HUDEP-2 (cell line): ENCODE data around the gene GNAT1.
A peak's percentile ranks its signal among the peaks of the same experiment; 100 is the strongest.

Experiments used
- DNase-seq, 76 experiments: peaks; one replicate each; lab custom pipeline; 2025; ENCODE audit not compliant: unreplicated experiment in 76 of 76; lab: John Stamatoyannopoulos, UW

GNAT1 gene

GRCh38 chr3:50190936-50191660, at the start of gene GNAT1:
TSS of gene GNAT1 (plus strand) at chr3:50191610. CDS start at chr3:50191726, 116 bp downstream.
- no peak for DNase-seq

- DNase-seq = no peak
Observed at GRCh38 chr3:50146316-50146901, 45.0 kb upstream of the GNAT1 start.

GRCh38 chr3:50147016-50147415, 44.4 kb upstream of the GNAT1 start:
- no peak for DNase-seq

GRCh38 chr3:50147447-50147846, 44.0 kb upstream of the GNAT1 start:
- DNase-seq = no peak

DNA sequence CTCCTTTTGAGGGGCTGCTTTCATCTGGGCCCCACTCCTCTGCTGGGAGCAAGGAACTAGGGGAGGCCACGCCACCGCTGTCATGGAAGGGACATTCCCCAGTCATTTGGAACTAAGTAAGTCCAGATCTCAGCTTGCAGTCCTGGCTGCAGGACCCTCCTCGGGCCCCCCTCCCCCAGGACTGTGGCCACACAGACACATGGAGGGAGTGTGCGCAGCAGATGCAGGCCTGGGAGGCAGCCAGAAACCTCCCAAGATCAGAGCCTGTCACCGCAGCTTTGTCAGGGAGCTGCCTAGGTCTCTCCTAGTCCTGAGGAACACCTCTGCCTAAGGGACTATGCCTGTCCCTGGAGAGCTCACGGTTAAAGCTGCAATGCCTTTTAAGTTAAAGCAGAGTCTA, 43.5 kb upstream of the GNAT1 start:
- no peak for DNase-seq

- DNase-seq = no peak
Observed at GRCh38 chr3:50150404-50150750, 41.0 kb upstream of the GNAT1 start.

- no peak for DNase-seq
Observed at GRCh38 chr3:50150863-50151686, 40.3 kb upstream of the GNAT1 start.

GRCh38 chr3:50151728-50152127, 39.7 kb upstream of the GNAT1 start:
- DNase-seq = no peak

DNA sequence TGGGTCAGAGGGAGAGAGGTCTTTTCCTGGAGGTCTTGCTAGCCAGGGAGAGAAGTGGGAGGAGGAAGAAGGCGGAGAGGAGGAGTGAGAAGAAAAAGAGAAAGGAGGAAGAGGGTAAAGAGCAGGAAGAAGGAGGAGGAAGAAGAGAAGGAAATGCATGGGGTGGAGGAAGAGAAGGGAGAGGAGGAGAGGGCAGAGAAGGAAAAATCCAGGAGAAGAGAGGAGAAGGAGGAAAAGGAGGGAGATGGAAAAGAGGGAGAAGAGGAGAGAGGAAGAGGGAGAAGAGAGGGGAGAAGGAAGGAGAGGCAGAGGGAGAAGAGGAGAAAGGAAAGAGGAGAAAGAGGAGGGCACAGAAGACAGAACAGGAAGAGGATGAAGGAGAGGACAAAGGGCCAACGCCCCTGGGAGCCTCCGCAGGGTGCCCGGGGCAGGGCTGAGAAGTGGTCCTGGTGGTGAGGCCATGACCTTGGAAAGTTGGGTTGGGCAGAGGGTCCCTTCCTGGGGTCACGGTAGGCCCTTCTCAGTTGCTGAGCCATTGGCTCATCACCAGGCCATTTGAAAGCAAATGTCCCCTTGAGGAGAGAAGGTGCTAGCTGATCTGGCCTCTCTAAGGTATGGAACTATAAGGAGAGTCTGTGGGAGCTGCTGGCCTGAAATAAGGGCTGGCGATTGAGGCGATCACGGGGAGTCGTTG, 37.5 kb upstream of the GNAT1 start:
- DNase-seq = no peak

- peak in 2 of 76 experiments; percentile 48 to 63 for DNase-seq
Observed at GRCh38 chr3:50154476-50154839, 37.0 kb upstream of the GNAT1 start.

DNA sequence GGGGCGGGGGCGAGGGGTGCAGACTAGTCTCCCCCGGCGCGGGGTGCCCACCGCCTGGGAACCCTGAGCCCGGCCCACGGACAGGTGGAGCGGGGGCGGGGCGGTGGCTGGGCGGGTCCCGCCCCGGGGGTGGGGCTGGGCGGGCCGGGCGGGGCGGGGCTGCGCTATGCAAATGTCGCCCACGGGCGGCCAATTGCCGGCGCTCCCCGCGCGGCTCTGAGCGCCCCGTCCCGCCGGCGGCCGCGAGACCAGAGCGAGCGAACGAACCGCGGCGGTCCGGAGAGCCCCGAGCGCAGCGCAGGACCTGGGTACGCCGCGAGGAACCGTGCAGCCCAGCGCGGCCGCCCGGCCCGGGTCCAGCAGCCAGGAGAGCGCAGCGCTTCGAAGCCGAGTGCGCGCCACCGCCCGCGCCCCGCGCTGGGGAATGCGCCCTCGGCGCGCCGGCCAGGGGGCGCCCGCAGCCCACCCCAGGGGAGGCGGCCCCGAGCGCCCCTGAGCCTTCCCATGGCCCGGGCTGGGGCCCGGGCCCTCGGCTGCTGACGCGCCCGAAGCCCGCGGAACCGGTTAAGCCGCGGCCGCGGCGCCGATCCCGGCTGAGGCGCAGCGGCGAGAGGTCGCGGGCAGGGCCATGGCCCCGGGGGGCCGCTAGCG, 36.4 kb upstream of the GNAT1 start, which contains the start of gene SEMA3F:
SEMA3F (plus strand) TSS at position 485 of the 651 bp plus-strand sequence. CDS start 4,299 bp downstream, outside the sequence.
- peak in 37 of 76 experiments; percentile 5 to 63 (median 27) for DNase-seq

DNA sequence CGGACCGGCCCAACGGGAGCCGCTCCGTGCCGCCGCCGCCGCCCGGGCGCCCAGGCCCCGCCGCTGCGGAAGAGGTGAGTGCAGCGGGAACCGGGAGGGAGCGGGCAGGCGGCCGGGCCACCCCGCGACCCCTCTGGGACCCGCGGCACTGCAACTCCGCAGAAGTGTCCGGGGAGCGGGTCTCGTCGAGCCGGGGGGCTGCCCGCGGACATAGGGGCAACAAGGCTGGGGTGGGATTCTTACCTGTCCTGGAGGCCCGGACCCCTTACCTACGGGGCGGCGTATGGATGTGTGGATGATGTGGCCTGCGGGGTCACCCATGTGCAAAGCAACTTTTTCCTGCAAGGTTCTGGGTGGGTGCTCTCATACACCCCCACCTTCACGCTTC, 35.9 kb upstream of the GNAT1 start:
- DNase-seq = no peak

DNA sequence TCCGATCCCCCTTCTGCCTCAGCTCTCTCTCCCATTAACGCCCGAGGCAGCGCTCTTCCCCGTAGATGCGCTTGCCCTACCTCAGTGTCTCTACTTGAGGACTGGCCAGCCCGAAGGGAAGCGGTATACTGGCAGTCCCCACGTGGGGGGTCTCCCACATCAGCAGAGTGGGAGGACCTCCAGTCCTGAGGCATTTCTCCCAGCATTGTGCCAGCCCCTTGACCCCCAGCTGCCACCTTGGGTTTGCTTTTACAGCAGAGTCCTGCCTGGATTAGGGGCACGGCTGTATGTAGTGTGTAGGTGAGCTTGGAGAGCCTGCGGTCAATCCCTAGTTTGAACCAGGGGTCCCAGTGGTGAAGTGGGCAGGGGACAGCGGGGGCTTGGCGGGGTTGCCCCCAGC, 35.5 kb upstream of the GNAT1 start:
- no peak for DNase-seq

- DNase-seq = no peak
Observed at GRCh38 chr3:50156549-50157493, 34.6 kb upstream of the GNAT1 start.

- no peak for DNase-seq
Observed at GRCh38 chr3:50157827-50158529, 33.4 kb upstream of the GNAT1 start.

GRCh38 chr3:50158530-50159146, 32.8 kb upstream of the GNAT1 start:
- DNase-seq = no peak

DNA sequence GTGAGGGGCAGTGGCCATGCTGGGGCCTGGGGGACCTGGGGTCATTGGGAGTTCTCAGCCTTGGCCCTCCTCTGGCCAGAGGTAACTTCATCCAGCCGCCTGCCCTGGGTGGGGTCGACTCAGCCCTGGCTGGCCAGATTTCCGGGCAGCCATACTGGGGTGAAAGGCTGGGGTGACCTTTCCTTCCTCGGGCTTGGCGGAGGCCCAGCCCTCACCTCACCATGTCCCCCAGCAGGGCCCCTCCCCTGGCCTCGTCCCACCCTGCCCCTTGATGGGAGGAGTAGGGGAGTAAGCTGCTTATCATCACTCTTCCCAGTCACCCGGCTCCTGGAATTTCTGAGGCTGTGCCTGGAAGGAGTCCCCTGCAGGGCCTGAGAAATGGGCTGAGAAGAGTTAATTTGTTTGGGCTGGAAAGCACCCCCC, 30.8 kb upstream of the GNAT1 start:
- DNase-seq = no peak

DNA sequence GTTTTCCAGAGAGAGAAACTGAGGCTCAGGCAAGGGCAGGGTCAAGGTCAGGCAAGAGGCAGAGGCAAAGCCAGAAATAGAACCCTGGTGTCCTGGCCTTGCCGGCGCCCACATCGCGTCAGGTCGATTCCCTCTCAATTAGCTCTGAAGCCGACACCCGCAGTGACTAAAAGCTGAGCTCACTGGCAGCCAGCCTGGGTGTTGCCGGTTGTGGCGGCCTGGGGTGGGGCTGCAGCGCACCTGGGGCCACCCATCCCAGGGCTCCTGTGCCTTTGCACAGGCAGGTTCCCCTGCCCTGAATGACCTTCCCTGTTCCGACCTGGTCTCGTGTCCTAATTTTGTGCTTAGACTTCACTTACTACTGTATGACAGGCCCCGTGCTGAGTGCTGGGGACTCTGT, 30.1 kb upstream of the GNAT1 start:
- no peak for DNase-seq
